ENCODE results near the gene PIK3C2B.

GRCh38 chr1:204483791-204484190 is 10.8 kb downstream of the PIK3C2B start:
- TF ChIP-seq POLR2A (IDR thresholded peaks at IDR 0.05; ENCODE audit: low read depth, low read length): no peak
- TF ChIP-seq MAX (IDR thresholded peaks at IDR 0.05; ENCODE audit: insufficient read depth, insufficient read length): no peak
- TF ChIP-seq POLR2AphosphoS5 (IDR thresholded peaks at IDR 0.05; ENCODE audit: insufficient read depth, low read depth, low read length): no peak
- no peak for TF ChIP-seq CTCF (IDR thresholded peaks at IDR 0.05; ENCODE audit: extremely low read depth in 1 of 2, insufficient read depth in 1 of 2, low read depth in 1 of 2, low read length in 2 of 2)
- TF ChIP-seq EZH2 (IDR thresholded peaks at IDR 0.05; ENCODE audit: borderline replicate concordance, low read depth, low read length, severe bottlenecking): no peak
- TF ChIP-seq MYC (IDR thresholded peaks at IDR 0.05; ENCODE audit: low read depth, low read length): no peak
- TF ChIP-seq JUN (IDR thresholded peaks at IDR 0.05; ENCODE audit: borderline replicate concordance, insufficient read depth, insufficient read length, low read depth): no peak

Data from endothelial cell of umbilical vein (primary cell).